Endothelial cell of umbilical vein (primary cell): ENCODE data around the gene PLEKHA6. TPM values are rescaled to one million over a fixed set of nuclear protein-coding genes. Genes with fewer than 3 reads are reported as not detected.

ENCODE experiments used
- BruUV-seq: library from RNA; stranded (reverse); fragments of 400-500 nt; replicated peaks from 2 replicates; lab custom pipeline; 2021; lab: Mats Ljungman, UMichigan
- CTCF ChIA-PET: fragments of 300-600, 350-600 bp; sonication (Branson Sonifier 250); formaldehyde crosslinking; loops from one replicate; lab custom pipeline; 2021; ENCODE audit warnings: antibody characterized with exemption, inconsistent platforms; lab: Charles Lee
- POLR2A ChIA-PET: fragments of 300-600, 350-600 bp; sonication (Branson Sonifier 250); formaldehyde crosslinking; loops from one replicate; lab custom pipeline; 2021; ENCODE audit warnings: antibody characterized with exemption, inconsistent platforms; lab: Charles Lee
- DNase-seq: peaks from one replicate; pipeline ENCODE4 v3.0.0-alpha.2; 2011; ENCODE audit warnings: low read depth, low spot score
- FAIRE-seq: peaks from 2 replicates; lab custom pipeline; 2011; peaks lifted over from hg19 to GRCh38; lab: Jason Lieb, UNC
- H2AFZ ChIP-seq: 2 replicates; pipeline ENCODE4 v1.6.0; 2012; ENCODE audit warnings: low read depth, low read length, control low read depth, inconsistent platforms
- H3K27ac ChIP-seq: 2 replicates; pipeline ENCODE4 v1.5.1; 2011; ENCODE audit warnings: low read depth, mild to moderate bottlenecking, control low read depth, low read length, moderate library complexity; ENCODE audit not compliant: insufficient read depth
- H3K27me3 ChIP-seq, 2 experiments: 2 replicates each; pipeline versions ENCODE4 v1.6.0 to v1.6.1; 2011; ENCODE audit warnings: low read length in 2 of 2, mixed read lengths in 1 of 2; ENCODE audit not compliant: control insufficient read depth in 2 of 2, insufficient read depth in 2 of 2
- H3K36me3 ChIP-seq, 2 experiments: 2 replicates in 1 of 2; 3 replicates in 1 of 2; pipeline ENCODE4 v1.5.1; 2011; ENCODE audit warnings: low read length in 2 of 2, mild to moderate bottlenecking in 1 of 2, moderate library complexity in 1 of 2; ENCODE audit not compliant: control insufficient read depth in 2 of 2, insufficient read depth in 2 of 2; ENCODE audit errors: extremely low read depth in 1 of 2
- H3K4me1 ChIP-seq: 3 replicates; pipeline ENCODE4 v1.5.1; 2011; ENCODE audit warnings: mild to moderate bottlenecking, low read length; ENCODE audit not compliant: control insufficient read depth, insufficient read depth; ENCODE audit errors: extremely low read depth
- H3K4me2 ChIP-seq: 2 replicates; pipeline ENCODE4 v1.6.1; 2011; ENCODE audit warnings: low read length, control low read depth, mixed read lengths; ENCODE audit not compliant: insufficient read depth
- H3K4me3 ChIP-seq, 3 experiments: fragments of 200-600 bp in 1 of 3; sonication (generic), shearing (Covaris generic) in 1 of 3; replicated peaks in 1 of 3; 2 replicates each; pipeline ENCODE4 v1.5.1; 2011 to 2016; ENCODE audit warnings: control low read depth in 3 of 3, low read length in 3 of 3, mild to moderate bottlenecking in 2 of 3, inconsistent platforms in 1 of 3, low read depth in 1 of 3, moderate library complexity in 1 of 3; ENCODE audit not compliant: insufficient read depth in 1 of 3
- H3K79me2 ChIP-seq: 2 replicates; pipeline ENCODE4 v1.6.0; 2012; ENCODE audit warnings: low read length, inconsistent platforms; ENCODE audit not compliant: control insufficient read depth, insufficient read depth
- H3K9ac ChIP-seq: replicated peaks from 2 replicates; pipeline ENCODE3; 2011; ENCODE audit warnings: low read length, control low read depth; ENCODE audit not compliant: insufficient read depth; ENCODE audit errors: extremely low read depth
- H3K9me1 ChIP-seq: replicated peaks from 3 replicates; pipeline ENCODE4 v1.6.0; 2011; ENCODE audit warnings: mild to moderate bottlenecking, low read length; ENCODE audit not compliant: control insufficient read depth, insufficient read depth; ENCODE audit errors: extremely low read depth
- H3K9me3 ChIP-seq: replicated peaks from 2 replicates; pipeline ENCODE4 v1.5.1; 2012; ENCODE audit warnings: low read length, inconsistent platforms; ENCODE audit not compliant: control insufficient read depth, insufficient read depth
- H4K20me1 ChIP-seq: replicated peaks from 2 replicates; pipeline ENCODE3; 2011; ENCODE audit warnings: mild to moderate bottlenecking, low read length; ENCODE audit not compliant: control insufficient read depth, insufficient read depth; ENCODE audit errors: extremely low read depth
- EZH2 ChIP-seq: IDR thresholded peaks from 2 replicates; pipeline ENCODE4 v1.6.1; 2012; ENCODE audit warnings: borderline replicate concordance, low read depth, mild to moderate bottlenecking, moderate library complexity, low read length, inconsistent platforms; ENCODE audit not compliant: severe bottlenecking
- GATA2 ChIP-seq: IDR thresholded peaks from 2 replicates; pipeline ENCODE4 v1.7.0; 2011; ENCODE audit warnings: low read depth, mild to moderate bottlenecking, moderate library complexity, mixed read lengths, low read length; ENCODE audit not compliant: insufficient read length, insufficient read depth
- JUN ChIP-seq: IDR thresholded peaks from 2 replicates; pipeline ENCODE4 v1.6.1; 2011; ENCODE audit warnings: borderline replicate concordance, low read depth; ENCODE audit not compliant: insufficient read length, insufficient read depth
- MYC ChIP-seq: IDR thresholded peaks from one replicate; pipeline ENCODE4 v1.6.1; 2011; ENCODE audit warnings: mild to moderate bottlenecking, low read depth, low read length
- POLR2A ChIP-seq: IDR thresholded peaks from 2 replicates; pipeline ENCODE4 v1.6.1; 2012; ENCODE audit warnings: low read depth, mild to moderate bottlenecking, control low read depth, low read length
- POLR2AphosphoS5 ChIP-seq: IDR thresholded peaks from 2 replicates; pipeline ENCODE4 v1.6.1; 2012; ENCODE audit warnings: low read depth, mild to moderate bottlenecking, control low read depth, low read length, moderate library complexity; ENCODE audit not compliant: insufficient read depth
- dilution Hi-C: fragments of 300-500 bp; cut with MboI; formaldehyde crosslinking; loops from one replicate; pipeline ENCODE4 v1.15.0; 2019; ENCODE audit warnings: low sequenced_read_pairs; ENCODE audit not compliant: extremely low pct_ligation_motif_present
- intact Hi-C: fragments of 100-400 bp; cut with micrococcal nuclease; formaldehyde crosslinking; loops from one replicate; pipeline ENCODE4 v1.10.0; 2022
- polyA plus RNA-seq, 4 experiments: library from polyadenylated mRNA; depleted of rRNA in 3 of 4; stranded (reverse) in 3 of 4; unstranded in 1 of 4; fragments of >200 nt; gene quantifications; 2 replicates each; pipeline versions ENCODE4 v1.2.1 to v1.2.3, GENCODE V29; 2011 to 2012; ENCODE audit warnings: missing spikeins in 1 of 4
- total RNA-seq: library from RNA; stranded (reverse); gene quantifications from 2 replicates; pipeline ENCODE4 v1.2.3, GENCODE V29; 2021
- TF ChIP-seq, protein P1 (sequence below): IDR thresholded peaks from 2 replicates; pipeline ENCODE4 v1.6.1; 2011; ENCODE audit not compliant: insufficient read depth, insufficient read length

PLEKHA6 gene
- total and polyA plus RNA-seq, 2 donors (not counting 3 experiments of a cell fraction or from before 2014, with no cell fraction given): 2.1 to 15.0 TPM

- Histone ChIP-seq H3K79me2 (no peaks in the 10 kb centered on the region), H3K9me1 (no peaks in the 10 kb centered on the region), H3K4me1 (no peaks in the 10 kb centered on the region), H3K4me3 (no peak overlapping the region), H4K20me1 (no peaks in the 10 kb centered on the region), H2AFZ (no peak overlapping the region), H3K27ac (no peak overlapping the region), H3K9ac (no peak overlapping the region), H3K4me2 (no peak overlapping the region), H3K36me3 (no peaks in the 10 kb centered on the region), H3K27me3 (no peaks in the 10 kb centered on the region), H3K9me3 (no peaks in the 10 kb centered on the region)
- BruUV-seq: no TSS peak
- dilution Hi-C loops: no loop called here
- POLR2A ChIA-PET: no interaction called here
- FAIRE-seq: no peak
- DNase-seq: no peak
- intact Hi-C loops: no loop called here
- TF ChIP-seq MYC: no peak
- TF ChIP-seq EZH2: no peak
- no peak for TF ChIP-seq POLR2A
- TF ChIP-seq POLR2AphosphoS5: no peak
- TF ChIP-seq GATA2: no peak
- TF ChIP-seq, protein P1, sequence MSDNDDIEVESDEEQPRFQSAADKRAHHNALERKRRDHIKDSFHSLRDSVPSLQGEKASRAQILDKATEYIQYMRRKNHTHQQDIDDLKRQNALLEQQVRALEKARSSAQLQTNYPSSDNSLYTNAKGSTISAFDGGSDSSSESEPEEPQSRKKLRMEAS: no peak
- CTCF ChIA-PET: interaction anchor here (0.9 kb wide), 1 partner anchor 38 kb away, joined by 3 read pairs; the partner anchor contains the start of gene GOLT1A
Observed at GRCh38 chr1:204251926-204252689, 107.6 kb downstream of the PLEKHA6 start.

DNA sequence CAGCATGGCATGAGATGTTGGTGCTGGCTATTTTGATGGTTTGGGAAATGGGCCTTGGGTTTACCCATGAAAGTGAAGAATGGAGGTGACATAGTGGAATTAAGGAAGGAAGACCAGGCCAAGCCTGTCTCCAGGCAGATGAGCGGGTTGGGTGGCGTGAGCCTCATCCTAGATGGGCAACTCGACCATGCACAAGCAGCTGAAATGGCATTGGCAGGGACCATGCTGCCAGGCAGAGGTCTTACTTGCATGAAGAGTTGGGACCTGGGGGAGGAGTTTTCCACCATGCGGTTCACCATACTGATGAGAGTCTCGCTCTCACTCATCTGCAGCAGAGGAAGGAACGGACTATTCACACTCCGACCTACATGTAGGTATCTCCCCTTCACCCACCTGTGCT, 108.4 kb downstream of the PLEKHA6 start:
- Histone ChIP-seq H3K36me3 (no peaks in the 10 kb centered on the region), H3K4me1 (no peaks in the 10 kb centered on the region), H3K79me2 (no peaks in the 10 kb centered on the region), H4K20me1 (no peaks in the 10 kb centered on the region), H3K4me3 (no peak overlapping the region), H3K9ac (no peak overlapping the region), H3K27me3 (no peaks in the 10 kb centered on the region), H3K9me3 (no peaks in the 10 kb centered on the region), H3K4me2 (no peak overlapping the region), H2AFZ (no peak overlapping the region), H3K27ac (no peak overlapping the region), H3K9me1 (no peaks in the 10 kb centered on the region)
- ChIA-PET POLR2A (no interaction called here), CTCF (interaction anchor here (0.9 kb wide), 1 partner anchor 37 kb away, joined by 3 read pairs; the partner anchor contains the start of gene GOLT1A)
- FAIRE-seq (no peak), DNase-seq (no peak)
- dilution Hi-C loops: no loop called here
- intact Hi-C loops: no loop called here
- TF ChIP-seq, protein P1: no peak
- TF ChIP-seq MYC (no peak), JUN (no peak), POLR2AphosphoS5 (no peak), POLR2A (no peak)
- BruUV-seq: no TSS peak
